Smooth muscle cell (in vitro differentiated cells): ENCODE results near the gene UGT1A5. TPM values are rescaled to one million over a fixed set of nuclear protein-coding genes. Genes with fewer than 3 reads are reported as not detected.

Source experiments
- DNase-seq: peaks from one replicate; lab custom pipeline; 2025; ENCODE audit not compliant: unreplicated experiment; lab: John Stamatoyannopoulos, UW
- H2AFZ ChIP-seq: fragments of 200-600 bp; sonication (generic); 2 replicates; pipeline ENCODE4 v1.6.0; 2016; ENCODE audit warnings: antibody characterized with exemption, low read depth, mild to moderate bottlenecking
- H3F3A ChIP-seq: fragments of 200-600 bp; sonication (generic); 2 replicates; pipeline ENCODE4 v1.6.0; 2017; ENCODE audit warnings: antibody characterized with exemption, low read depth
- H3K27ac ChIP-seq: fragments of 200-600 bp; sonication (generic); 2 replicates; pipeline ENCODE4 v1.5.1; 2016; ENCODE audit warnings: low read depth, mild to moderate bottlenecking
- H3K27me3 ChIP-seq: fragments of 200-600 bp; sonication (generic); 2 replicates; pipeline ENCODE4 v1.6.1; 2016; ENCODE audit warnings: low read depth, mild to moderate bottlenecking
- H3K36me3 ChIP-seq: fragments of 200-600 bp; sonication (generic); 2 replicates; pipeline ENCODE4 v1.5.1; 2016; ENCODE audit warnings: low read depth
- H3K4me1 ChIP-seq: fragments of 200-600 bp; sonication (generic); 2 replicates; pipeline ENCODE4 v1.5.1; 2016; ENCODE audit warnings: low read depth
- H3K4me2 ChIP-seq: fragments of 200-600 bp; sonication (generic); 2 replicates; pipeline ENCODE4 v1.6.0; 2016; ENCODE audit warnings: mild to moderate bottlenecking
- H3K4me3 ChIP-seq: fragments of 200-600 bp; sonication (generic); 2 replicates; pipeline ENCODE4 v1.5.1; 2016; ENCODE audit warnings: mild to moderate bottlenecking
- H3K79me2 ChIP-seq: fragments of 200-600 bp; sonication (generic); 2 replicates; pipeline ENCODE4 v1.6.0; 2016; ENCODE audit warnings: low read depth, mild to moderate bottlenecking
- H3K9ac ChIP-seq: fragments of 200-600 bp; sonication (generic); 2 replicates; pipeline ENCODE4 v1.6.0; 2016; ENCODE audit warnings: low read depth
- H3K9me3 ChIP-seq: fragments of 200-600 bp; sonication (generic); replicated peaks from 2 replicates; pipeline ENCODE4 v1.5.1; 2016; ENCODE audit warnings: low read depth
- H4K20me1 ChIP-seq: fragments of 200-600 bp; sonication (generic); 2 replicates; pipeline ENCODE4 v1.6.0; 2016; ENCODE audit warnings: low read depth
- CTCF ChIP-seq: fragments of 200-600 bp; sonication (generic); IDR thresholded peaks from 2 replicates; pipeline ENCODE4 v1.5.1; 2017; ENCODE audit warnings: borderline replicate concordance, mild to moderate bottlenecking, antibody characterized with exemption; ENCODE audit not compliant: insufficient read depth, poor library complexity, severe bottlenecking
- WGBS: methylation state at CpG from one replicate; pipeline ENCODE4 v1.1.7; 2016; ENCODE audit warnings: low lambda C conversion rate; 5-methylcytosine and 5-hydroxymethylcytosine counted together
- polyA plus RNA-seq: library from polyadenylated mRNA; unstranded; fragments of >200 nt; fragmentation: Nextera tagmentation; extraction: Ambion mirVana; gene quantifications from 2 replicates; pipeline ENCODE4 v1.2.1, GENCODE V29; 2016
- total RNA-seq: library from RNA; depleted of rRNA; stranded (reverse); fragments of >200 nt; gene quantifications from 2 replicates; pipeline ENCODE4 v1.2.3, GENCODE V29; 2014

Gene UGT1A5
- total and polyA plus RNA-seq, 2 experiments from 2014 or later: not detected

GRCh38 chr2:233674995-233675394, 37.7 kb upstream of the UGT1A5 start:
- no peak overlapping the region for H2AFZ ChIP-seq
- WGBS: 47% methylated on average over 4 of the region's 4 CpGs
- no peak overlapping the region for H3K9ac ChIP-seq
- H4K20me1 ChIP-seq: no peaks in the 10 kb centered on the region
- no peak overlapping the region for H3K4me2 ChIP-seq
- H3K9me3 ChIP-seq: no peaks in the 10 kb centered on the region
- no peak overlapping the region for H3K27ac ChIP-seq
- no peak overlapping the region for H3K4me3 ChIP-seq
- H3K79me2 ChIP-seq: no peaks in the 10 kb centered on the region
- no peaks in the 10 kb centered on the region for H3K27me3 ChIP-seq
- TF ChIP-seq CTCF: no peak
- no peak for DNase-seq
- H3K4me1 ChIP-seq: no peaks in the 10 kb centered on the region
- no peaks in the 10 kb centered on the region for H3K36me3 ChIP-seq
- H3F3A ChIP-seq: no peaks in the 10 kb centered on the region

DNA sequence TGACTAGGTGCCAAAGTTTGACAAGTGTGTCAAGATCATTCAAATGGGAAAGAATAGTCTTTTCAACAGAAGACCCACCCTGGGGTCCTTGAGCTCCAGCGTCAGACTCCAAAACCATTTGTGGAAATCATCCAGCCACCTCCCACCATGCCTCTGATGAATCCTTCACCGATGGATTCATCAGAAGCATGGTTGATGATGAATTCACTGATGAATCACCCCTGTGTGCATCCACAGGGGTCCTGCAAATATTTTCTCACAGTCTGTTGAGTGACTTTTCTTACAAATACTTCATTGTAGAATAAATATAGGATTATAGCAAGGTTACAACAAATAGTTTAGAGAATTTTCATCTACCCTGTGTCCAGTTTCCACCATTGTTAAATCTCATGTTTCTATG, 36.7 kb upstream of the UGT1A5 start:
- no peaks in the 10 kb centered on the region for H3F3A ChIP-seq
- DNase-seq: no peak
- no peaks in the 10 kb centered on the region for H3K79me2 ChIP-seq
- no peaks in the 10 kb centered on the region for H3K27me3 ChIP-seq
- no peaks in the 10 kb centered on the region for H3K4me1 ChIP-seq
- 71% methylated on average over 2 of the region's 2 CpGs for WGBS
- no peak overlapping the region for H3K9ac ChIP-seq
- no peak overlapping the region for H3K4me2 ChIP-seq
- no peak overlapping the region for H2AFZ ChIP-seq
- H3K36me3 ChIP-seq: no peaks in the 10 kb centered on the region
- no peaks in the 10 kb centered on the region for H4K20me1 ChIP-seq
- no peak overlapping the region for H3K4me3 ChIP-seq
- no peaks in the 10 kb centered on the region for H3K9me3 ChIP-seq
- no peak overlapping the region for H3K27ac ChIP-seq
- TF ChIP-seq CTCF: no peak

- H3K4me2 ChIP-seq: no peak overlapping the region
- no peaks in the 10 kb centered on the region for H3K27me3 ChIP-seq
- H3K9me3 ChIP-seq: no peaks in the 10 kb centered on the region
- H3K36me3 ChIP-seq: no peaks in the 10 kb centered on the region
- TF ChIP-seq CTCF: no peak
- DNase-seq: no peak
- no peak overlapping the region for H2AFZ ChIP-seq
- no peak overlapping the region for H3K27ac ChIP-seq
- H3K9ac ChIP-seq: no peak overlapping the region
- no peaks in the 10 kb centered on the region for H3K79me2 ChIP-seq
- no peaks in the 10 kb centered on the region for H3K4me1 ChIP-seq
- H3K4me3 ChIP-seq: no peak overlapping the region
- H3F3A ChIP-seq: no peaks in the 10 kb centered on the region
- H4K20me1 ChIP-seq: no peaks in the 10 kb centered on the region
- 67% methylated on average over 4 of the region's 4 CpGs for WGBS
These were observed 33.5 kb upstream of the UGT1A5 start for GRCh38 chr2:233679196-233679595.

DNA sequence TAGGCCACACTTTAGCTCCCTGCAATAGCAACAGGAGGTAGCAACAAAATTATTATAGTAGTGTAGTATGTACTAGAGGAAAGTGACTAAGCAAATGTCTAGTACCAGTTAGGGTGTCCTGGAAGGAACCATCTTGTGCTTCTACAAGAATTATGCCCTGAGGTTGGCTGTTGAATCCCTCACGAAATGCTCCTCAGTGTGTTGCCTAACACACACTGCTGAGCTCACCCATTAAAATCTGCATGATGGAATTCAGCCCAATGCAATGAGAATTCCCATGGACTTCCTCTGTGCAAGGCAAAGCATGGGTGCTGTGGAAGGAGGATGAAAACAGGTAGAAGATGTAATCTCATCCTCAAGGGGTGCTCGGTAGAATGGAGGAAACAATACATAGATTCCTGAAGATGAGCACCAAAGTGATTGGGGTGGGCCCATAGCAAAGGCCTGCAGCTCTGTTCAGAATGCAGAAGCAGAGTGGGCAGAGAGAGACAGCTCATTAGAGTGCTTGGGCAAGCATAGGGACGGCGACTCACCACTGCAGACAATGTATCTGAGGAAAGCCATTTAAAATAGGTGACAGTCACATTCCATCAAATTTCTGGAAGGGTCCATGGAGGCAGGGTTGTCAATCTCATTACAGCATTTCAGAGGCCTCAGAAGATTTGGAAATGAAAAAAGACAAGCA, 32.2 kb upstream of the UGT1A5 start:
- Histone ChIP-seq H3K27ac (no peak overlapping the region), H3K9ac (no peak overlapping the region), H3K79me2 (no peaks in the 10 kb centered on the region), H3K4me3 (no peak overlapping the region), H2AFZ (no peak overlapping the region), H3K4me2 (no peak overlapping the region), H3K9me3 (no peaks in the 10 kb centered on the region), H4K20me1 (no peaks in the 10 kb centered on the region), H3F3A (no peaks in the 10 kb centered on the region), H3K4me1 (no peaks in the 10 kb centered on the region), H3K27me3 (no peaks in the 10 kb centered on the region), H3K36me3 (no peaks in the 10 kb centered on the region)
- WGBS: 93% methylated on average over 4 of the region's 4 CpGs
- no peak for DNase-seq
- no peak for TF ChIP-seq CTCF
